ENCODE data around the gene MARCHF3.
"Not testable (repeated sequence)": the region's sequence is repeated elsewhere in the genome, so short reads cannot be mapped to it uniquely, and the experiment has no call there.

The MARCHF3 gene

GRCh38 chr5:126839407-126839806 is 191.0 kb downstream of the MARCHF3 start:
- DNase-seq = not testable (repeated sequence)

DNA sequence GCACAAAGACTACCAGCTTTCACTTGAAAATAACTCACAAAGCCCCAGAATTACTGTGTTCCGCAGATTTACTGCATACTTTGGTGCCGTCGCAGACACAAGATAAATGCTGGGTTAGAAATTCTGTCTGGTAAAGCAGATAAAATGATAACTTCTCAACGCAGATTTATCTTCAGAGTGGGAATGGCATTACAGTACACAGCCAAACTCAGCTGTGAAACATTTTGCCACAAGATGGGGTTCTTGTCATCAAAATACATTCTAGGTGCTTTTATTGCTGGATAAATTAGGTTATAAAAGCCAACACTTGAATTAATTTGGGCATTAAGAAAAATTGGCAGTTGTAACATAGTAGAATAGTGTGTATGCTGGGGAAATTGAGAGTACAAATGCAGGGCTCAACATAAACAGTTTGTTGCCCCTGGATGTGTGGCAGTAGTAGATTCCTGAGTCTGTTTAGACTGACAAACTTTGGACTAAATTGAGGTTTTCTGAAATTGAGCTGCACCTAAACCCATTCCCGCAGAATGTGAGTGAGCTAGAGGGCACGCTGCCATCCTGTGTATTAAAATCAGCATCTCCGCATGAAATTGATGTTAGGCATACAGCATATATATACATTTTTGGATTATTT is 192.3 kb downstream of the MARCHF3 start:
- DNase-seq = no peak

DNA sequence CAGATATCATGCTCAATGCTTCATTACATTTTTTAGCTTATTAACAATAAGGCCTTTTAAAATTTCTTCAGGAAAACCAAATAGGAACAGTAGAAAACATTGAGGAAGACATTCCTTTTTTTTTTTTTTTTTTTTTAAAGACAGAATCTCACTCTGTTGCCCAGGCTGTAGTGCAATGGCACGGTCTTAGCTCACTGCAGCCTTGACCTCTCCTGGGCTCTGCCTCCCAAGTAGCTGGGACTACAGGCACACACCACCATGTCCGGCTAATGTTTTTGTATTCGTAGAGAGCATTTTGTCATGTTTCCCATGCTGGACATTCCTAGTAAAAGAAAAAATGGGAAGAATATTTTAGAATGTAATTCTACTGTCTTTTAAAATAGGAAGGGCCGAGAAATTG is 193.1 kb downstream of the MARCHF3 start:
- no peak for DNase-seq

DNA sequence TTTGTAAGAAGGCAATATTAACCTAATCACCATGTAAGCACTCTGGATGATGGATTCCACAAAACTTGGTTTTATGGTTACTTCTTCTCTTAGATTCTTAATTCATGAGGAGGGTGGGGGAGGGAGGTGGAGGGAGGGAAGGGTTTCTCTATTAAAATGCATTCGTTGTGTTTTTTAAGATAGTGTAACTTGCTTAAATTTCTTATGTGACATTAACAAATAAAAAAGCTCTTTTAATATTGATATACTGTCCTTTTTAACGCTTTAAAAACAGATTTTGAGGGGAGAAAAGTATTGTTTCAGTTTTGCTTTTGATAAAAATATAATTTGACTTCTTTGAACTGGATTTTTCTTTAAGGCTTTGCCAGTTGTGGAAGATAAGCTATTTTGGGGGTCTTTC is 193.6 kb downstream of the MARCHF3 start:
- no peak for DNase-seq

- no peak for DNase-seq
These were observed 199.2 kb downstream of the MARCHF3 start for GRCh38 chr5:126831156-126831555.

- DNase-seq = no peak
These were observed 200.3 kb downstream of the MARCHF3 start for GRCh38 chr5:126830061-126830460.

GRCh38 chr5:126829098-126829497 is 201.3 kb downstream of the MARCHF3 start:
- DNase-seq = no peak

DNA sequence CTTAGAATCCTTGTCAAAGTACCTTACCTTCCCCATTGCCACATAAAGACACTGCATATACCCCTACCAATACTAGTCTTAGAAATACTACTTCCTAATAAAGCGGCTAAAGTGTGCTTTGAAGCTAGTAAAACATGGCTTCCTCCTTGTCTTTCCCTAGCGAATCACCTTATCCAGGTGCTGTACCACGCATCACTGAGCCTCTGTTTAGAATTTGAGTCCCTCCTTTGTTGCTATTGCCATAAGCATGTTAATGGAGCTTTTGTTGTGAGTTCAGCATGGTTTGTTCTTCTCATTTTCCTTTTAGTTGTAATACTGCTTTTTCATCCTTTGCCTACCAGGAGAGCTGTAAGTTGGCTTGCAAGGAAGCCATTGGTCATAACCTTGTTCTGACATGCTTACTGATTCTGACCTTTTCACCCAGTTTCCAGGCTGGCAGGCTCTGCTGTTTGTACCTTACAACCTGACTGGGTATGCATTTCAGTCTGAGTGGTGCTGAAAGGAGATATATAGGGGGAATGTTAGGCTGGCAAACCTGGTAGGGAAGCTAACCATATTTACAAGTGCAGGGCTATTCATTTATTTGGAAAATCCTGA is 203.6 kb downstream of the MARCHF3 start:
- DNase-seq = no peak

DNA sequence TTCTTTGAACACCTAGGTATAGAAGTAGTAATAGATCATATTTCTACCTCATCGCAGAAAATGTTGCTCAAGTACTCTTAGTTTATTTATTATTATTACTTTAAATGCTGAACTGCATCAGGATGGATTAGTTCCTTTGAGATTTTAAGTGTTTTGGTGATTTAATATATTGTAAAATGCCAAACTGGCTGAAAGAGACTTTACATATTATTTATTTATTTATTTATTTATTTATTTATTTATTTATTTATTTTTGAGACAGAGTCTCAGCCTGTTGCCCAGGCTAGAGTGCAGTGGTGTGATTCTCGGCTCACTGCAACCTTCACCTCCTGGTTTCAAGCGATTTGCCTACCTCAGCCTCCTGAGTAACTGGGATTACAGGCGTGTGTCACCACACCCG is 211.1 kb downstream of the MARCHF3 start:
- DNase-seq = no peak

GRCh38 chr5:126818736-126819135 is 211.6 kb downstream of the MARCHF3 start:
- DNase-seq = no peak
